Colonic mucosa (tissue), 4 donors: ENCODE data around the gene CACNA2D2. TPM values are rescaled to one million over a fixed set of nuclear protein-coding genes. Genes with fewer than 3 reads are reported as not detected.

Source experiments
- DNase-seq: peaks from one replicate; pipeline ENCODE4 v3.0.0-alpha.2; 2020
- H3K27ac ChIP-seq: fragments of 200-600 bp; one replicate; pipeline ENCODE4 v1.8.0; 2021
- H3K27me3 ChIP-seq: fragments of 200-600 bp; one replicate; pipeline ENCODE4 v1.8.0; 2021
- H3K36me3 ChIP-seq: fragments of 200-600 bp; one replicate; pipeline ENCODE4 v1.8.0; 2021
- H3K4me1 ChIP-seq: fragments of 200-600 bp; one replicate; pipeline ENCODE4 v1.8.0; 2021; ENCODE audit warnings: mild to moderate bottlenecking
- H3K4me3 ChIP-seq: fragments of 200-600 bp; one replicate; pipeline ENCODE4 v1.8.0; 2021
- H3K9ac ChIP-seq, 2 donors: one replicate each; pipeline ENCODE4 v1.7.0; 2013; ENCODE audit warnings: control low read depth in 2 of 2, low read depth in 2 of 2, low read length in 2 of 2
- H3K9me3 ChIP-seq: fragments of 200-600 bp; one replicate; pipeline ENCODE4 v1.8.0; 2021
- intact Hi-C: fragments of 100-400 bp; cut with DNase I; formaldehyde crosslinking; loops from one replicate; pipeline ENCODE4 v1.14.1; 2022
- total RNA-seq, 2 donors: library from RNA; stranded (reverse); fragmentation: NEBNext Ultra II Directional in 1 of 2; extraction: Animal tissue kit (Norgen Biotek cat#: 25700) in 1 of 2; gene quantifications; one replicate each; pipeline ENCODE4 v1.2.1, GENCODE V29; 2021
- TF ChIP-seq, protein P1 (sequence below): fragments of 200-600 bp; IDR thresholded peaks from one replicate; pipeline ENCODE4 v1.8.0; 2022; ENCODE audit warnings: antibody characterized with exemption, mild to moderate bottlenecking
- donor health status: healthy.
- donor health status: DM: no; HTN: no; CAD: no.
- donor health status: DM: no; HTN: no; CAD: no.

Gene CACNA2D2
- total RNA-seq, 2 donors from 2014 or later, result 2.4 to 3.3 TPM

DNA sequence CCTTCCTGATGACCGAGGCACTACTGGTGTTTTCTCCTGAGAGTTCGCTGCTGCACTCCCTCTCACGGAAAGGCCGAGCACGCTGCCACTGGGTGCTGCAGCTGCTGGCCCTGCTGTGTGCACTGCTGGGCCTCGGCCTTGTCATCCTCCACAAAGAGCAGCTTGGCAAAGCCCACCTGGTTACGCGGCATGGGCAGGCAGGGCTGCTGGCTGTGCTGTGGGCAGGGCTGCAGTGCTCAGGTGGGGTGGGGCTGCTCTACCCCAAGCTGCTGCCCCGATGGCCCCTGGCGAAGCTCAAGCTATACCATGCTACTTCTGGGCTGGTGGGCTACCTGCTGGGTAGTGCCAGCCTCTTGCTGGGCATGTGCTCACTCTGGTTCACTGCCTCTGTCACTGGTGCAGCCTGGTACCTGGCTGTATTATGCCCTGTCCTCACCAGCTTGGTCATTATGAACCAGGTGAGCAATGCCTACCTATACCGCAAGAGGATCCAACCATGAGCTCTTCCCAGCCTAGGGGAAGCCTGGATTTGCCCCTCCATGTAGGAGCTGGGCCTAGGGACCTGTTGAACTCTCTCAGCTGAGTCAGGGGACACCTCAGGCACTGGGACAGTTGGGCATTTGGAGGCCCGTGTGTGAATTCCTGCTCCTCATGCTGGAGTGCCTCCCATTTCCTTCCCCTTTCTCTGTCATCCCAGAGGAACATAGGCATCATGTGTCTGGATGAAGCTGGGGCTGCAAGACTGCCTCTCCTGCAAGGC is 150.0 kb downstream of the CACNA2D2 start:
- Histone ChIP-seq H3K4me3 (no peak overlapping the region), H3K36me3 (peaks cover 8% of the 10 kb centered on the region), H3K27me3 (no peaks in the 10 kb centered on the region), H3K9me3 (no peaks in the 10 kb centered on the region), H3K4me1 (peaks cover 42% of the 10 kb centered on the region), H3K27ac (peak overlapping the region; percentile 49), H3K9ac (no peak overlapping the region)
- intact Hi-C loops, result no loop called here
- DNase-seq, result no peak
- TF ChIP-seq, protein P1, sequence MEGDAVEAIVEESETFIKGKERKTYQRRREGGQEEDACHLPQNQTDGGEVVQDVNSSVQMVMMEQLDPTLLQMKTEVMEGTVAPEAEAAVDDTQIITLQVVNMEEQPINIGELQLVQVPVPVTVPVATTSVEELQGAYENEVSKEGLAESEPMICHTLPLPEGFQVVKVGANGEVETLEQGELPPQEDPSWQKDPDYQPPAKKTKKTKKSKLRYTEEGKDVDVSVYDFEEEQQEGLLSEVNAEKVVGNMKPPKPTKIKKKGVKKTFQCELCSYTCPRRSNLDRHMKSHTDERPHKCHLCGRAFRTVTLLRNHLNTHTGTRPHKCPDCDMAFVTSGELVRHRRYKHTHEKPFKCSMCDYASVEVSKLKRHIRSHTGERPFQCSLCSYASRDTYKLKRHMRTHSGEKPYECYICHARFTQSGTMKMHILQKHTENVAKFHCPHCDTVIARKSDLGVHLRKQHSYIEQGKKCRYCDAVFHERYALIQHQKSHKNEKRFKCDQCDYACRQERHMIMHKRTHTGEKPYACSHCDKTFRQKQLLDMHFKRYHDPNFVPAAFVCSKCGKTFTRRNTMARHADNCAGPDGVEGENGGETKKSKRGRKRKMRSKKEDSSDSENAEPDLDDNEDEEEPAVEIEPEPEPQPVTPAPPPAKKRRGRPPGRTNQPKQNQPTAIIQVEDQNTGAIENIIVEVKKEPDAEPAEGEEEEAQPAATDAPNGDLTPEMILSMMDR, result no peak

- intact Hi-C loops, result no loop called here
- no peaks in the 10 kb centered on the region for H3K27me3 ChIP-seq
- H3K4me3 ChIP-seq, result no peak overlapping the region
- peaks cover 8% of the 10 kb centered on the region for H3K36me3 ChIP-seq
- peaks cover 35% of the 10 kb centered on the region for H3K4me1 ChIP-seq
- DNase-seq, result no peak
- H3K9ac ChIP-seq, result no peak overlapping the region
- no peaks in the 10 kb centered on the region for H3K9me3 ChIP-seq
- H3K27ac ChIP-seq, result peak overlapping the region; percentile 49
- TF ChIP-seq, protein P1, result no peak
These were observed 150.7 kb downstream of the CACNA2D2 start for GRCh38 chr3:50352781-50353180.

- Histone ChIP-seq H3K27me3 (no peaks in the 10 kb centered on the region), H3K27ac (peak overlapping the region; percentile 85), H3K9ac (peak overlapping the region in 1 of 2 donors; percentile 92), H3K4me1 (peaks cover 23% of the 10 kb centered on the region), H3K9me3 (no peaks in the 10 kb centered on the region), H3K4me3 (peak overlapping the region; percentile 59), H3K36me3 (peaks cover 8% of the 10 kb centered on the region)
- DNase-seq, result no peak
- TF ChIP-seq, protein P1, result no peak
- intact Hi-C loops, result no loop called here
These were observed 152.1 kb downstream of the CACNA2D2 start for GRCh38 chr3:50351323-50351697.

DNA sequence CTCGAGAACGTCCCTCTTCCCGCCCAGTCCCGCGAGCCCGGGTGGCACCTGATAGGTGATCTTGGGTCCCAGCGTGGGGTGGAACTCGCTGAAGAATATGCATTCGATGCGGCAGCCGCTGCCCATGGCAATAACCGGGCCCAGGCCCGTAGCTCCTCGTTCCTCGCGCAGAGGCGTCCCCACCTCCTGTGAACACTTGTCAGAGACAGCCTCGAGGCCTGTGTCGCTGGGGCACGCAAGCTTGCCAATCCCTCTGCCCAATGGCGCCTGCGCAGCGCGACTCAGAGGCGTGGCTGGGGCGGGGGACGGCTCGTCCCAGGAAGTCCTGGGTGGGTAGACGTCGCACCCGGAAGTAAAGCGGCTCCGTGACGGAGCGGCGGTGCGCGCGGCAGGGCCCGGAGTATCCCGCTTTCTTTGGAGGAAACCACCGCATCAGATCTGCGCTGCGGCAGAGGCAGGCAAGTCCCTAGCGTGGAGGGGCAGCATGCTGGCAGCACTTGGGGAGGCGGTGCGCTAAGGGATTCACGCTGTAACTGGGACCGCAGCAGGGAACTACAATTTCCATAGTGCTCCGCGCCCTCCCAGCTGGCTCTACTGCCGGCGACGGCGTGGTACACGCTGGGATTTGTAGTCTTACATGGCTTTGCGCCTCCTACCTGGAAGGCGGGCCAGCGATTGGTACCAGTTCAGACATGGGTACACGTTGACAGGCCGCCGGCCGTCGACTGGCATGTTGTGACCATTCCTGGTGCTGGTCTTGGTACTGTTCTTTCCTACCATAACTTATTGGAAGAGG is 152.7 kb downstream of the CACNA2D2 start, which contains the start of the genes CYB561D2 and NPRL2:
CYB561D2 (plus strand) TSS at position 336 of the 796 bp plus-strand sequence. CDS start 572 bp downstream, outside the sequence.
NPRL2 (minus strand) TSS at position 249 of the 796 bp plus-strand sequence; CDS start at position 126, 123 bp downstream.
- peaks cover 18% of the 10 kb centered on the region for H3K4me1 ChIP-seq
- peak within 1 kb of the TSS; percentile 71 to 92 for H3K9ac ChIP-seq
- peaks cover 8% of the 10 kb centered on the region for H3K36me3 ChIP-seq
- H3K27me3 ChIP-seq, result no peaks in the 10 kb centered on the region
- intact Hi-C loops, result no loop called here
- no peaks in the 10 kb centered on the region for H3K9me3 ChIP-seq
- TF ChIP-seq, protein P1, result no peak
- peak; percentile 100 for DNase-seq
- H3K4me3 ChIP-seq, result peak within 1 kb of the TSS; percentile 59
- peak within 1 kb of the TSS; percentile 85 for H3K27ac ChIP-seq

DNA sequence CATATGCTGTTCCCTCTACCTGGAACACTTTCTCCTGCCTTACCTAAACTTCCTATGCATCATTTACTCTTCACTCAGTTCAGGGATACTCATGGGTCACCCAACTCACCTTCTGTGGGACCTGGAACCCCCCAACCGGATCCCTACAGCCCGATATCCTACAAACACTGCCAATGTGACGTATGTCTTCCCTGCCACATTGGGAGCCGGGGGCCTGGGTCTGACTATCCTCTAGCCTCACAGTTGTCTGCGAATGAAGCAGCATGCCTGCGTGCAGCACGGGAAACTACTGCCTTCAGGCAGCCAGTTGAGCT is 153.3 kb downstream of the CACNA2D2 start:
- H3K4me3 ChIP-seq, result peak overlapping the region; percentile 59
- H3K27ac ChIP-seq, result peak overlapping the region; percentile 85
- intact Hi-C loops, result no loop called here
- no peaks in the 10 kb centered on the region for H3K27me3 ChIP-seq
- H3K9me3 ChIP-seq, result no peaks in the 10 kb centered on the region
- no peak for DNase-seq
- H3K36me3 ChIP-seq, result peaks cover 7% of the 10 kb centered on the region
- TF ChIP-seq, protein P1, result no peak
- H3K4me1 ChIP-seq, result peaks cover 21% of the 10 kb centered on the region
- H3K9ac ChIP-seq, result peak overlapping the region; percentile 71 to 92
